Loucy (cell line): ENCODE measurements around the gene MARK3.

Experiments used
- H2AFZ ChIP-seq: fragments of 200-600 bp; sonication (generic); 2 replicates; pipeline ENCODE4 v1.6.0; 2016; ENCODE audit warnings: antibody characterized with exemption, mild to moderate bottlenecking, low read length, moderate library complexity
- H3F3A ChIP-seq: fragments of 200-600 bp; 2 replicates; pipeline ENCODE4 v1.6.0; 2016; ENCODE audit warnings: antibody characterized with exemption, low read depth, mild to moderate bottlenecking
- H3K27me3 ChIP-seq: fragments of 200-600 bp; sonication (generic); 2 replicates; pipeline ENCODE4 v1.6.1; 2014; ENCODE audit warnings: low read length, mild to moderate bottlenecking; ENCODE audit not compliant: insufficient read depth, poor library complexity, severe bottlenecking
- H3K36me3 ChIP-seq: fragments of 200-600 bp; sonication (generic); 2 replicates; pipeline ENCODE4 v1.6.1; 2016; ENCODE audit warnings: low read length; ENCODE audit not compliant: insufficient read depth
- H3K4me1 ChIP-seq: fragments of 200-600 bp; sonication (generic); 2 replicates; pipeline ENCODE4 v1.5.1; 2014; ENCODE audit warnings: low read length, mild to moderate bottlenecking; ENCODE audit not compliant: insufficient read depth, poor library complexity, severe bottlenecking
- H3K4me2 ChIP-seq: fragments of 200-600 bp; sonication (generic); 2 replicates; pipeline ENCODE4 v1.6.0; 2014; ENCODE audit warnings: antibody characterized with exemption, low read length, low read depth, mild to moderate bottlenecking; ENCODE audit not compliant: poor library complexity, severe bottlenecking
- H3K4me3 ChIP-seq: fragments of 200-600 bp; sonication (generic); 2 replicates; pipeline ENCODE4 v1.5.1; 2014; ENCODE audit warnings: low read length, mild to moderate bottlenecking, mixed read lengths; ENCODE audit not compliant: poor library complexity, severe bottlenecking
- H3K79me2 ChIP-seq: fragments of 200-600 bp; sonication (generic); 2 replicates; pipeline ENCODE4 v1.6.1; 2014; ENCODE audit warnings: low read length; ENCODE audit not compliant: insufficient read depth
- H3K9ac ChIP-seq: fragments of 200-600 bp; sonication (generic); 2 replicates; pipeline ENCODE4 v1.6.0; 2014; ENCODE audit warnings: mild to moderate bottlenecking, low read depth, low read length, moderate library complexity; ENCODE audit not compliant: poor library complexity, severe bottlenecking
- H3K9me2 ChIP-seq: fragments of 200-600 bp; sonication (generic); replicated peaks from 2 replicates; pipeline ENCODE4 v1.6.1; 2016; ENCODE audit warnings: low read depth, low read length, mixed read lengths
- H3K9me3 ChIP-seq: fragments of 200-600 bp; sonication (generic); 2 replicates; pipeline ENCODE4 v1.6.1; 2014; ENCODE audit warnings: mild to moderate bottlenecking, antibody characterized with exemption, low read length, low read depth; ENCODE audit not compliant: insufficient read depth
- H4K20me1 ChIP-seq: fragments of 200-600 bp; sonication (generic); 2 replicates; pipeline ENCODE4 v1.6.0; 2014; ENCODE audit warnings: antibody characterized with exemption, low read length, mild to moderate bottlenecking; ENCODE audit not compliant: insufficient read depth, poor library complexity, severe bottlenecking
- CTCF ChIP-seq: fragments of 200-600 bp; sonication (generic); conservative IDR thresholded peaks from 2 replicates; pipeline ENCODE4 v1.5.1; 2014; ENCODE audit warnings: mild to moderate bottlenecking, antibody characterized with exemption, low read length
- EZH2phosphoT487 ChIP-seq: fragments of 200-600 bp; IDR thresholded peaks from 2 replicates; pipeline ENCODE4 v1.6.1; 2018; ENCODE audit warnings: antibody characterized with exemption, mild to moderate bottlenecking, moderate library complexity, borderline replicate concordance

Gene MARK3

GRCh38 chr14:103535081-103535890, 150.1 kb downstream of the MARK3 start:
- Histone ChIP-seq H3K9me2 (no peaks in the 10 kb centered on the region), H3K79me2 (peaks cover 9% of the 10 kb centered on the region; the same call in 1 of the 2 replicates), H2AFZ (no peak overlapping the region), H3K27me3 (no peaks in the 10 kb centered on the region), H3K36me3 (no peaks in the 10 kb centered on the region), H3K4me2 (no peak overlapping the region), H4K20me1 (peaks cover 8% of the 10 kb centered on the region), H3K4me3 (no peak overlapping the region), H3F3A (no peaks in the 10 kb centered on the region), H3K4me1 (peaks cover 5% of the 10 kb centered on the region), H3K9me3 (no peaks in the 10 kb centered on the region), H3K9ac (no peak overlapping the region)
- no peak for TF ChIP-seq CTCF
- no peak for TF ChIP-seq EZH2phosphoT487

GRCh38 chr14:103535891-103536565, 150.8 kb downstream of the MARK3 start:
- no peak overlapping the region for H3K9ac ChIP-seq
- H3K36me3 ChIP-seq, result no peaks in the 10 kb centered on the region
- no peak overlapping the region for H2AFZ ChIP-seq
- H3F3A ChIP-seq, result no peaks in the 10 kb centered on the region
- no peaks in the 10 kb centered on the region for H3K27me3 ChIP-seq
- H3K9me3 ChIP-seq, result no peaks in the 10 kb centered on the region
- H3K9me2 ChIP-seq, result no peaks in the 10 kb centered on the region
- peaks cover 7% of the 10 kb centered on the region for H4K20me1 ChIP-seq
- TF ChIP-seq CTCF, result no peak
- TF ChIP-seq EZH2phosphoT487, result no peak
- no peaks in the 10 kb centered on the region for H3K4me1 ChIP-seq
- H3K4me3 ChIP-seq, result no peak overlapping the region
- H3K4me2 ChIP-seq, result no peak overlapping the region
- peaks cover 3% of the 10 kb centered on the region; the same call in 1 of the 2 replicates for H3K79me2 ChIP-seq

- no peaks in the 10 kb centered on the region for H3K27me3 ChIP-seq
- peaks cover 2% of the 10 kb centered on the region for H4K20me1 ChIP-seq
- H3K4me1 ChIP-seq, result no peaks in the 10 kb centered on the region
- H3K9me2 ChIP-seq, result no peaks in the 10 kb centered on the region
- no peak overlapping the region for H3K4me3 ChIP-seq
- no peak overlapping the region for H3K4me2 ChIP-seq
- no peaks in the 10 kb centered on the region for H3K36me3 ChIP-seq
- H3F3A ChIP-seq, result no peaks in the 10 kb centered on the region
- no peak overlapping the region for H2AFZ ChIP-seq
- no peak overlapping the region for H3K9ac ChIP-seq
- no peaks in the 10 kb centered on the region for H3K79me2 ChIP-seq
- no peaks in the 10 kb centered on the region for H3K9me3 ChIP-seq
- no peak for TF ChIP-seq EZH2phosphoT487
- TF ChIP-seq CTCF, result no peak
These were observed 151.5 kb downstream of the MARK3 start for GRCh38 chr14:103536693-103537092.
